ENCODE measurements around the gene ATP10A. TPM values are rescaled to one million over a fixed set of nuclear protein-coding genes. Genes with fewer than 3 reads are reported as not detected.
A peak's percentile ranks its signal among the peaks of the same experiment; 100 is the strongest.

Gene ATP10A
- total and polyA plus RNA-seq, 2 donors from 2014 or later, result 4.0 to 6.8 TPM

- no peaks in the 10 kb centered on the region for H3K27me3 ChIP-seq (ENCODE audit: control insufficient read depth, insufficient read depth, low read length)
- H3K9ac ChIP-seq (ENCODE audit: low read length in 3 of 3), result no peak overlapping the region
- H3K27ac ChIP-seq (ENCODE audit: low read depth in 2 of 2, low read length in 2 of 2), result no peak overlapping the region
- no peaks in the 10 kb centered on the region for H3K36me3 ChIP-seq (ENCODE audit: control insufficient read depth in 2 of 3, insufficient read depth in 3 of 3, low read length in 3 of 3)
- TF ChIP-seq CTCF (IDR thresholded peaks at IDR 0.05; ENCODE audit: borderline replicate concordance, extremely low read depth, insufficient read depth), result no peak
- intact Hi-C loops (cut with DNase I), result no loop called here
- H3K9me3 ChIP-seq (ENCODE audit: control insufficient read depth in 2 of 3, insufficient read depth in 1 of 3, low read length in 3 of 3), result no peaks in the 10 kb centered on the region
- H3K4me1 ChIP-seq (ENCODE audit: control insufficient read depth in 2 of 3, insufficient read depth in 2 of 3, low read depth in 1 of 3, low read length in 3 of 3), result no peaks in the 10 kb centered on the region
- no peak overlapping the region for H3K4me3 ChIP-seq (ENCODE audit: low read length in 3 of 3)
- FAIRE-seq, result no peak
- peak in 2 of 5 donors; percentile 19 to 28 for DNase-seq
These were observed 145.5 kb downstream of the ATP10A start for GRCh38 chr15:25717457-25718168.

- intact Hi-C loops (cut with DNase I), result no loop called here
- Histone ChIP-seq H3K9me3 (ENCODE audit: control insufficient read depth in 2 of 3, insufficient read depth in 1 of 3, low read length in 3 of 3) (no peaks in the 10 kb centered on the region), H3K4me1 (ENCODE audit: control insufficient read depth in 2 of 3, insufficient read depth in 2 of 3, low read depth in 1 of 3, low read length in 3 of 3) (no peaks in the 10 kb centered on the region), H3K27ac (ENCODE audit: low read depth in 2 of 2, low read length in 2 of 2) (no peak overlapping the region), H3K9ac (ENCODE audit: low read length in 3 of 3) (no peak overlapping the region), H3K27me3 (ENCODE audit: control insufficient read depth, insufficient read depth, low read length) (no peaks in the 10 kb centered on the region), H3K36me3 (ENCODE audit: control insufficient read depth in 2 of 3, insufficient read depth in 3 of 3, low read length in 3 of 3) (no peaks in the 10 kb centered on the region), H3K4me3 (ENCODE audit: low read length in 3 of 3) (no peak overlapping the region)
- FAIRE-seq, result no peak
- no peak for TF ChIP-seq CTCF (IDR thresholded peaks at IDR 0.05; ENCODE audit: borderline replicate concordance, extremely low read depth, insufficient read depth)
- DNase-seq, result no peak
These were observed 146.0 kb downstream of the ATP10A start for GRCh38 chr15:25717127-25717456.

- H3K9me3 ChIP-seq (ENCODE audit: control insufficient read depth in 2 of 3, insufficient read depth in 1 of 3, low read length in 3 of 3), result no peaks in the 10 kb centered on the region
- no peaks in the 10 kb centered on the region for H3K27me3 ChIP-seq (ENCODE audit: control insufficient read depth, insufficient read depth, low read length)
- no peak for FAIRE-seq
- no peak overlapping the region for H3K4me3 ChIP-seq (ENCODE audit: low read length in 3 of 3)
- H3K36me3 ChIP-seq (ENCODE audit: control insufficient read depth in 2 of 3, insufficient read depth in 3 of 3, low read length in 3 of 3), result no peaks in the 10 kb centered on the region
- peak in 1 of 5 donors; percentile 33 for DNase-seq
- no peaks in the 10 kb centered on the region for H3K4me1 ChIP-seq (ENCODE audit: control insufficient read depth in 2 of 3, insufficient read depth in 2 of 3, low read depth in 1 of 3, low read length in 3 of 3)
- no peak overlapping the region for H3K27ac ChIP-seq (ENCODE audit: low read depth in 2 of 2, low read length in 2 of 2)
- intact Hi-C loops (cut with DNase I), result no loop called here
- TF ChIP-seq CTCF (IDR thresholded peaks at IDR 0.05; ENCODE audit: borderline replicate concordance, extremely low read depth, insufficient read depth), result no peak
- no peak overlapping the region for H3K9ac ChIP-seq (ENCODE audit: low read length in 3 of 3)
These were observed 146.6 kb downstream of the ATP10A start for GRCh38 chr15:25716414-25717126.
